CD1c-positive myeloid dendritic cell (primary cell): ENCODE results near the gene MED12.
A peak's percentile ranks its signal among the peaks of the same experiment; 100 is the strongest.
"Not testable (repeated sequence)": the region's sequence is repeated elsewhere in the genome, so short reads cannot be mapped to it uniquely, and the experiment has no call there.

Source experiments
- DNase-seq: peaks from one replicate; pipeline ENCODE4 v3.0.0-alpha.2; 2016; ENCODE audit errors: extremely low spot score

MED12 gene

GRCh38 chrX:71162981-71163380, 44.6 kb downstream of the MED12 start:
- DNase-seq, result no peak

- no peak for DNase-seq
These were observed 45.7 kb downstream of the MED12 start for GRCh38 chrX:71164071-71164470.

- no peak for DNase-seq
These were observed 48.1 kb downstream of the MED12 start for GRCh38 chrX:71166461-71166860.

GRCh38 chrX:71167031-71167781, 48.8 kb downstream of the MED12 start:
- no peak for DNase-seq

GRCh38 chrX:71168134-71168533, 49.7 kb downstream of the MED12 start:
- DNase-seq, result no peak

GRCh38 chrX:71169586-71169985, 51.2 kb downstream of the MED12 start:
- no peak for DNase-seq

GRCh38 chrX:71170660-71171059, 52.3 kb downstream of the MED12 start:
- no peak for DNase-seq

GRCh38 chrX:71171110-71171801, 52.9 kb downstream of the MED12 start:
- DNase-seq, result no peak

- no peak for DNase-seq
These were observed 55.0 kb downstream of the MED12 start for GRCh38 chrX:71173440-71173839.

GRCh38 chrX:71174795-71175194, 56.4 kb downstream of the MED12 start:
- no peak for DNase-seq

GRCh38 chrX:71175531-71175930, 57.1 kb downstream of the MED12 start:
- no peak for DNase-seq

- no peak for DNase-seq
These were observed 58.9 kb downstream of the MED12 start for GRCh38 chrX:71177327-71177726.

- peak; percentile 63 for DNase-seq
These were observed 60.5 kb downstream of the MED12 start for GRCh38 chrX:71178908-71179307.

- not testable (repeated sequence) for DNase-seq
These were observed 62.3 kb downstream of the MED12 start for GRCh38 chrX:71180579-71181265.

GRCh38 chrX:71181558-71181909, 63.1 kb downstream of the MED12 start:
- no peak for DNase-seq

GRCh38 chrX:71181910-71182799, 63.8 kb downstream of the MED12 start:
- peak; percentile 94 for DNase-seq

GRCh38 chrX:71182871-71183270, 64.5 kb downstream of the MED12 start:
- no peak for DNase-seq

GRCh38 chrX:71183341-71183740, 64.9 kb downstream of the MED12 start:
- no peak for DNase-seq

GRCh38 chrX:71184092-71184491, 65.7 kb downstream of the MED12 start:
- DNase-seq, result no peak

GRCh38 chrX:71184803-71185495, 66.6 kb downstream of the MED12 start:
- DNase-seq, result no peak

GRCh38 chrX:71191248-71191647, 72.9 kb downstream of the MED12 start:
- no peak for DNase-seq
